Fibroblast of lung (primary cell): Measurements from ENCODE around the gene TAB3. TPM values are rescaled to one million over a fixed set of nuclear protein-coding genes. Genes with fewer than 3 reads are reported as not detected.

ENCODE experiments used
- DNase-seq, 2 donors: peaks; one replicate each; pipeline versions ENCODE4 v3.0.0 to v3.0.0-alpha.2; 2010; ENCODE audit warnings: low read depth in 2 of 2
- H2AFZ ChIP-seq: 2 replicates; pipeline ENCODE4 v1.5.1; 2012; ENCODE audit warnings: low read length, control low read depth, inconsistent platforms
- H3K27ac ChIP-seq: 2 replicates; pipeline ENCODE4 v1.5.1; 2011; ENCODE audit warnings: low read length, control low read depth; ENCODE audit not compliant: insufficient read depth
- H3K27me3 ChIP-seq: 2 replicates; pipeline ENCODE4 v1.5.1; 2011; ENCODE audit warnings: mild to moderate bottlenecking, low read length; ENCODE audit not compliant: control insufficient read depth, insufficient read depth
- H3K36me3 ChIP-seq: 2 replicates; pipeline ENCODE4 v1.5.1; 2011; ENCODE audit warnings: low read length; ENCODE audit not compliant: control insufficient read depth, insufficient read depth
- H3K4me1 ChIP-seq: 2 replicates; pipeline ENCODE4 v1.5.1; 2011; ENCODE audit warnings: low read length; ENCODE audit not compliant: control insufficient read depth, insufficient read depth; ENCODE audit errors: extremely low read depth
- H3K4me2 ChIP-seq: 2 replicates; pipeline ENCODE4 v1.5.1; 2011; ENCODE audit warnings: low read length, control low read depth; ENCODE audit not compliant: insufficient read depth; ENCODE audit errors: extremely low read depth
- H3K4me3 ChIP-seq, 4 experiments: fragments of 200-600 bp in 1 of 4; sonication (generic) in 1 of 4; replicated peaks in 1 of 4; 2 replicates each; pipeline ENCODE4 v1.5.1; 2011 to 2016; ENCODE audit warnings: low read length in 4 of 4, low read depth in 3 of 4, mild to moderate bottlenecking in 3 of 4, control low read depth in 2 of 4, inconsistent platforms in 1 of 4, mixed read lengths in 1 of 4; ENCODE audit not compliant: insufficient read depth in 1 of 4; ENCODE audit errors: control extremely low read depth in 1 of 4
- H3K79me2 ChIP-seq: 2 replicates; pipeline ENCODE4 v1.5.1; 2012; ENCODE audit warnings: mild to moderate bottlenecking, low read length, inconsistent platforms; ENCODE audit not compliant: control insufficient read depth, insufficient read depth
- H3K9ac ChIP-seq: 2 replicates; pipeline ENCODE4 v1.5.1; 2011; ENCODE audit warnings: mild to moderate bottlenecking, low read length, control low read depth; ENCODE audit not compliant: insufficient read depth
- H3K9me3 ChIP-seq: 2 replicates; pipeline ENCODE4 v1.5.1; 2012; ENCODE audit warnings: low read depth, low read length; ENCODE audit not compliant: control insufficient read depth, insufficient read depth
- H4K20me1 ChIP-seq: 2 replicates; pipeline ENCODE4 v1.5.1; 2011; ENCODE audit warnings: low read length; ENCODE audit not compliant: control insufficient read depth, insufficient read depth; ENCODE audit errors: extremely low read depth
- EZH2 ChIP-seq: IDR thresholded peaks from 2 replicates; pipeline ENCODE4 v1.5.1; 2012; ENCODE audit warnings: low read length, control low read depth, mild to moderate bottlenecking; ENCODE audit errors: missing control alignments
- polyA plus RNA-seq, 2 donors: library from polyadenylated mRNA; depleted of rRNA in 1 of 2; stranded (reverse) in 1 of 2; unstranded in 1 of 2; fragments of >200 nt; gene quantifications; 2 replicates each; pipeline ENCODE4 v1.2.1, GENCODE V29; 2011 to 2012; ENCODE audit warnings: missing spikeins in 1 of 2
- total RNA-seq: library from RNA; depleted of rRNA; stranded (reverse); fragments of >200 nt; gene quantifications from 2 replicates; pipeline ENCODE4 v1.2.1, GENCODE V29; 2014
- TF ChIP-seq, protein P1 (sequence below), 2 donors: IDR thresholded peaks in 1 of 2; conservative IDR thresholded peaks in 1 of 2; 1 replicate in 1 of 2; 2 replicates in 1 of 2; pipeline ENCODE4 v1.5.1; 2011 to 2012; ENCODE audit warnings: low read length in 2 of 2, control low read depth in 1 of 2, inconsistent platforms in 1 of 2, low read depth in 1 of 2, mild to moderate bottlenecking in 1 of 2

TAB3 gene
- total and polyA plus RNA-seq, 2 donors (not counting 1 experiment from before 2014, with no cell fraction given): 8.6 to 14.9 TPM

DNA sequence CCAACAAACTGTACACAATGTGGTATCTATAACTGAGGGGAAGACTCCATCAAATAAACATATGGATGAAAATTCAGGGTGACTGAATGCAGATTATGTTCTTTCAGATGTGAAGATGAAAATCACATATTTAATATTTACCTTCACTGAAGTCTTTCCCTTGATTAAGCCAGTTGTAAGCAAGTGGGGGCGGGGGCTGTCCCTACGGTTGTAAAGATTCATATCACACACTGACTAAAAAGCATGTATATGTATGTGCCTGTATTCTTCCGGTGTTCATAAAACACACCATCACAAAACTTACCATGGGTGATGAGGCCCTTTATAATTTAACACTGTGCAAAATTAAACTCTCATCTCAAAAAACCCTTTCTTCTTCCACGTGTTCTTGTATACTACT, 1.3 kb downstream of the TAB3 start:
- Histone ChIP-seq H3K36me3 (no peaks in the 10 kb centered on the region), H3K27me3 (no peaks in the 10 kb centered on the region), H3K4me2 (peak overlapping the region; percentile 72), H3K9me3 (no peaks in the 10 kb centered on the region), H3K79me2 (peaks cover 5% of the 10 kb centered on the region), H4K20me1 (no peaks in the 10 kb centered on the region), H3K4me1 (no peaks in the 10 kb centered on the region), H2AFZ (no peak overlapping the region), H3K4me3 (peak overlapping the region in 3 of 4 experiments; percentile 71 to 82 (median 75)), H3K27ac (no peak overlapping the region), H3K9ac (no peak overlapping the region)
- no peak for TF ChIP-seq EZH2
- TF ChIP-seq, protein P1, sequence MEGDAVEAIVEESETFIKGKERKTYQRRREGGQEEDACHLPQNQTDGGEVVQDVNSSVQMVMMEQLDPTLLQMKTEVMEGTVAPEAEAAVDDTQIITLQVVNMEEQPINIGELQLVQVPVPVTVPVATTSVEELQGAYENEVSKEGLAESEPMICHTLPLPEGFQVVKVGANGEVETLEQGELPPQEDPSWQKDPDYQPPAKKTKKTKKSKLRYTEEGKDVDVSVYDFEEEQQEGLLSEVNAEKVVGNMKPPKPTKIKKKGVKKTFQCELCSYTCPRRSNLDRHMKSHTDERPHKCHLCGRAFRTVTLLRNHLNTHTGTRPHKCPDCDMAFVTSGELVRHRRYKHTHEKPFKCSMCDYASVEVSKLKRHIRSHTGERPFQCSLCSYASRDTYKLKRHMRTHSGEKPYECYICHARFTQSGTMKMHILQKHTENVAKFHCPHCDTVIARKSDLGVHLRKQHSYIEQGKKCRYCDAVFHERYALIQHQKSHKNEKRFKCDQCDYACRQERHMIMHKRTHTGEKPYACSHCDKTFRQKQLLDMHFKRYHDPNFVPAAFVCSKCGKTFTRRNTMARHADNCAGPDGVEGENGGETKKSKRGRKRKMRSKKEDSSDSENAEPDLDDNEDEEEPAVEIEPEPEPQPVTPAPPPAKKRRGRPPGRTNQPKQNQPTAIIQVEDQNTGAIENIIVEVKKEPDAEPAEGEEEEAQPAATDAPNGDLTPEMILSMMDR (conservative IDR thresholded peaks at IDR 0.05 in 1 of 2, IDR thresholded peaks at IDR 0.05 in 1 of 2; ENCODE audit: low read depth in 1 of 2, low read length in 2 of 2): no peak
- no peak for DNase-seq

DNA sequence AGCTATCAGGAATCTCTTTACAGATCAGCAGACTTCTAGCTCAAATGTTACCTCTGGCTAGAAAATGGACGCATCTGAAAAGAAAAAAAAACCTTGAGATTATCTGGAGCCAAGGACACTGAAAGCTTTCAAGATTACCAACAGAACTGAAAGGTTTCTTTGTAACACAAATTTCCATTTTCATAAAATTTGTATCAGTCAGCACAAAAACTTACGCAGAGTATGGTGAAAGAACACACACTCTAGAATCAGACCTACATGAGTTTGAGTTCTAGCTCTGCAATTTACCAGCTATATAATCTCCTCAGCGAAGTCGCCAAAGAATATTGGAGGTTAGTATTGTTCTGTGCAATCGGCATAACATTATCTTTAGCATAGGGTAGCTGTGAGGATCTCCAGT, 1.8 kb downstream of the TAB3 start:
- H3K9me3 ChIP-seq: no peaks in the 10 kb centered on the region
- no peaks in the 10 kb centered on the region for H3K4me1 ChIP-seq
- no peaks in the 10 kb centered on the region for H4K20me1 ChIP-seq
- no peak overlapping the region for H2AFZ ChIP-seq
- no peak overlapping the region for H3K4me2 ChIP-seq
- no peak for DNase-seq
- no peaks in the 10 kb centered on the region for H3K36me3 ChIP-seq
- H3K27ac ChIP-seq: no peak overlapping the region
- H3K79me2 ChIP-seq: peaks cover 5% of the 10 kb centered on the region
- H3K27me3 ChIP-seq: no peaks in the 10 kb centered on the region
- no peak overlapping the region for H3K4me3 ChIP-seq
- no peak overlapping the region for H3K9ac ChIP-seq
- TF ChIP-seq EZH2: no peak
- TF ChIP-seq, protein P1 (conservative IDR thresholded peaks at IDR 0.05 in 1 of 2, IDR thresholded peaks at IDR 0.05 in 1 of 2; ENCODE audit: low read depth in 1 of 2, low read length in 2 of 2): no peak

DNA sequence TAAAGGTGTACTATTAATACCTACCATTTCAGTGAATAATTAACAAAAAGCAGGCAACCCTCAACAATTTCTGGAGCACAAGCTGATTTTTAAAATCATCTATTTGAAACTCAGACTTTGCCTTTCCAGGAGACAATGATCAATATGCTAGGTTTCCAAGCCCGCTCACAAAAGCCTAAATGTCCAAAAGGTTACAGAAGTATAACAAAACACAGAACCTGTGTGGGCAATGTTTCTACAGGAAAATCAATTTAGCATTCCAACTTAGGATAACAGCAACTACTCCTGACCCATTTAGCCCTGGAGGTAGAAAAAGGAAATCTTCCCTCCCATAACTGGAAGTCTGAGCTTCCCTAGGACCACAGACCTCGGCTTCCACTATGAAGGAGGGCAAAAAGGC, 3.9 kb downstream of the TAB3 start:
- Histone ChIP-seq H2AFZ (no peak overlapping the region), H3K4me2 (no peak overlapping the region), H3K9ac (no peak overlapping the region), H3K4me1 (no peaks in the 10 kb centered on the region), H4K20me1 (no peaks in the 10 kb centered on the region), H3K36me3 (no peaks in the 10 kb centered on the region), H3K27me3 (no peaks in the 10 kb centered on the region), H3K9me3 (no peaks in the 10 kb centered on the region), H3K79me2 (peaks cover 5% of the 10 kb centered on the region), H3K27ac (no peak overlapping the region), H3K4me3 (no peak overlapping the region)
- no peak for DNase-seq
- TF ChIP-seq, protein P1 (conservative IDR thresholded peaks at IDR 0.05 in 1 of 2, IDR thresholded peaks at IDR 0.05 in 1 of 2; ENCODE audit: low read depth in 1 of 2, low read length in 2 of 2): no peak
- TF ChIP-seq EZH2: no peak
